Activated CD8-positive, alpha-beta T cell treated with anti-CD3 and anti-CD28 coated beads, Interleukin-2, amount 10 ng/mL, durations not matched to agents 7 days and 5 days (primary cell): ENCODE results near the gene MORN4. TPM values are rescaled to one million over a fixed set of nuclear protein-coding genes. Genes with fewer than 3 reads are reported as not detected.

Experiments
- ATAC-seq: fragments of 150-1000 bp; cut with Tn5 transposase; one replicate; pipeline ENCODE4 v1.10.0; 2021; ENCODE audit warnings: moderate library complexity
- CTCF ChIA-PET: fragments of 350-600 bp; sonication (Branson Sonifier 250); formaldehyde crosslinking; loops from one replicate; lab custom pipeline; 2021; ENCODE audit warnings: antibody characterized with exemption; lab: Charles Lee
- POLR2A ChIA-PET: fragments of 350-600 bp; sonication (Branson Sonifier 250); formaldehyde crosslinking; loops from one replicate; lab custom pipeline; 2021; ENCODE audit warnings: antibody characterized with exemption; lab: Charles Lee
- DNase-seq: peaks from one replicate; pipeline ENCODE4 v3.0.0-alpha.2; 2020
- H3K27ac Mint-ChIP-seq: one replicate; pipeline ENCODE4 v1.8.0; 2021; ENCODE audit warnings: mild to moderate bottlenecking, mixed read lengths
- H3K27me3 Mint-ChIP-seq: one replicate; pipeline ENCODE4 v1.8.0; 2021; ENCODE audit warnings: low read depth, mixed read lengths
- H3K36me3 Mint-ChIP-seq: one replicate; pipeline ENCODE4 v1.8.0; 2021; ENCODE audit warnings: low read depth, mixed read lengths
- H3K4me1 Mint-ChIP-seq: one replicate; pipeline ENCODE4 v1.8.0; 2021; ENCODE audit warnings: low read depth, mixed read lengths
- H3K4me3 Mint-ChIP-seq: one replicate; pipeline ENCODE4 v1.8.0; 2021; ENCODE audit warnings: mild to moderate bottlenecking, mixed read lengths
- H3K9me3 Mint-ChIP-seq: one replicate; pipeline ENCODE4 v1.8.0; 2022; ENCODE audit warnings: mixed read lengths; ENCODE audit not compliant: insufficient read depth
- total RNA-seq, 2 experiments: library from RNA; stranded (reverse); gene quantifications; one replicate each; pipeline ENCODE4 v1.2.3, GENCODE V29; 2021

Gene MORN4
- 1 to 10 TPM; 1.1 to 1.2 TPM for total RNA-seq

DNA sequence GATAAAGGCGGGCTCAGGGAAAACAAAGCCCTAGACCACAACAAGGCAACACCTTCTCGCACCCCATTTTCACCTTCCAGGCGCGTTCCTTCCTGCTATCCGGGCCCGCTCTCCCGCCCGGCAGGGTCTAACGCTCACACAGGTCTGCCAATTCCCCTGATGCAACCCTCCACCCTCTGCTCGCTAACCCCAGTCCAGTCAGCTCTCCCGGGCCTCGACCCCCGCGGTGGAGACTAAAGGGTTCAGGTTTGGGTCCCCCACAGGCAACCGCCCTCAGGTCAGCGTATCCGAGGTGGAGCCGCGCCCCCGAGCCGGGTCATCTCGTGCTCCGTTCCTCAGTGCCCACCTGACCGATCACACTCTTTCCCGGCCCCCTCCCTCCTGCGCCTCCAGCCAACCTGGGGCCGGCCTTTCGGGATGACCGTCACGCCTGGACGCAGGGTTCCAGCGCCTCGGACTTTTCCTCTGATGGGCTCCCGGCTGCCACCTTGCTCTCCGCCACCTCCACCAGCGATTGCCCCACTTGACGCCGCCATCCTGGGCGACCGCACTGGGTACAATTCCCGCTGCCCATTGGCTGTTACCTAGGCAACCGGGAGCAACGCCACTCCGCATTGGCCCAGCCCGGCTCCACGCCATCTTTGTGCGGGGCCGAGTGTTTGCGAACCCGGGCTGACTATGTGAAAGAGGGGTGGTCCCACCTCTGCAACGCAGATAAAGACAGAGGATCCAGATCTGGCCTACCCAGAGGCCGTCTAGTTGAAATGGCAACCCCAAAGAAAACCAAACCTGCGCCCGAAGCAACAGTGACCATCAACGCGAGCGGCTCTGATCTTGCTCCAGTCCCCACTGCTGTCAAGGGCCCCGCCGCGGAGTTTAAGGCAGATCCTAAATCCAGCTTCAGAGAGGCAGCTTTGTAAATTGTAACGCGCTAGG, at the start of gene MORN4:
MORN4 (minus strand) TSS at position 552 of the 936 bp plus-strand sequence. CDS start 13,847 bp downstream, outside the sequence.
- peak within 1 kb of the TSS; percentile 88 for H3K27ac Mint-ChIP-seq
- ATAC-seq (peak; percentile 99), DNase-seq (peak; percentile 93)
- peak within 1 kb of the TSS; percentile 98 for H3K4me3 Mint-ChIP-seq
- peaks cover 20% of the 10 kb centered on the region for H3K4me1 Mint-ChIP-seq
- no peaks in the 10 kb centered on the region for H3K27me3 Mint-ChIP-seq
- no peaks in the 10 kb centered on the region for H3K36me3 Mint-ChIP-seq
- ChIA-PET POLR2A (no interaction called here), CTCF (no interaction called here)
- no peaks in the 10 kb centered on the region for H3K9me3 Mint-ChIP-seq

- Mint-ChIP-seq H3K4me3 (no peak overlapping the region), H3K27me3 (no peaks in the 10 kb centered on the region), H3K9me3 (no peaks in the 10 kb centered on the region), H3K4me1 (peaks cover 13% of the 10 kb centered on the region), H3K36me3 (no peaks in the 10 kb centered on the region), H3K27ac (no peak overlapping the region)
- POLR2A ChIA-PET: no interaction called here
- ATAC-seq (no peak), DNase-seq (no peak)
- CTCF ChIA-PET: interaction anchor here (0.7 kb wide), 1 partner anchor 110 kb away, joined by 3 read pairs; no protein-coding TSS in a partner anchor
Measured at GRCh38 chr10:97682042-97682441, 48.7 kb upstream of the MORN4 start.

DNA sequence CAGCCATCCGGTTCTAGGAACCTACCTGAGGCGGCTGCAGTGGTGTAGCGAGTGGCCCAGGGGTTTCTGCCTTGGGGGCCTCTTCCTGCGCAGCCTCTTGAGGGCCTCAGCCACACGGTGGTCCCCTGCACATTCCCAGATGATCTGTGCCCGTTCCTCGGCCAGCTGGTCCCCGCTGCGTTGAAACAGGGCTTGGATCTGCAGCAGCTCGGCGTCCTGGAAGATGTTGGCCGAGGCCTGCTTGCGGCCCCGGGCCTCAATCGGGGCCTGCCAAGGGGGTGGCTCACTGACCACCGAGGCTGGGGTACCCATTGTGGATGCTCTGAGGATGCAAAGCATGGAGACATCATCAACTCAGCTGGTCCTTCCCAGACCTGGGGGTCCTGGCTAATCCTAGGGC, 46.3 kb upstream of the MORN4 start:
- no peak for ATAC-seq
- POLR2A ChIA-PET: no interaction called here

GRCh38 chr10:97676770-97677581, 43.7 kb upstream of the MORN4 start:
- peaks cover 23% of the 10 kb centered on the region for H3K4me1 Mint-ChIP-seq
- ChIA-PET CTCF (interaction anchor here (0.6 to 6.9 kb wide), 15 partner anchors 8 to 192 kb away, joined by 3 to 52 read pairs (median 4); partner anchors contain the start of genes AVPI1 and ZFYVE27), POLR2A (interaction anchor here (0.6 to 1.3 kb wide), 2 partner anchors 10 to 271 kb away, joined by 3 to 6 read pairs; partner anchors contain the start of gene AVPI1)
- no peaks in the 10 kb centered on the region for H3K9me3 Mint-ChIP-seq
- no peak overlapping the region for H3K4me3 Mint-ChIP-seq
- peak; percentile 58 for DNase-seq
- H3K27ac Mint-ChIP-seq: no peak overlapping the region
- ATAC-seq: peak; percentile 82
- peaks cover 14% of the 10 kb centered on the region for H3K36me3 Mint-ChIP-seq
- H3K27me3 Mint-ChIP-seq: no peaks in the 10 kb centered on the region

More for the DNA sequence above, 46.3 kb upstream of the MORN4 start:
- no peak overlapping the region for H3K27ac Mint-ChIP-seq
- H3K4me3 Mint-ChIP-seq: no peak overlapping the region
- no peaks in the 10 kb centered on the region for H3K27me3 Mint-ChIP-seq
- peaks cover 6% of the 10 kb centered on the region for H3K36me3 Mint-ChIP-seq
- H3K9me3 Mint-ChIP-seq: no peaks in the 10 kb centered on the region
- H3K4me1 Mint-ChIP-seq: peaks cover 12% of the 10 kb centered on the region
- CTCF ChIA-PET: interaction anchor here (1.2 to 6.9 kb wide), 4 partner anchors 9 to 53 kb away, joined by 3 to 43 read pairs (median 4); no protein-coding TSS in a partner anchor
- no peak for DNase-seq

DNA sequence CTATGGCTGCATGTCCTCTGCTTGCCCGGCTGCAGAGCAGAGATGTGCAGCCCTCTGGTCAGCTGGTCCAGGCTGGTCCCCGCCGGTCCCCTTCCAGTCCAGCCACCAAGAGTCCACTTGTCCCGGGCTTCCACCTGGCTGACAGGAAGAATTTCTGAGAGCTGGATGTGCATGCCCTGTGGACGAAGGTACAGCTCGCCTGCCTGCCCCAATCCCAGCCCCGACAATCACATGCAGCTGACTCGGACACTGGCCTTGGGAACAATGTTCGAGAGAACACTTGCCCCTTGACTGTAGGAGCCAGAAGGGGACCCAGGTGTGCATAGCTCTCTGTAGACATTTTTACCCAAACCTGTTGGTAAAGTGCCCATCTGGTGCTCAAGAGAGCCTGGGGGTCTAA, 41.9 kb upstream of the MORN4 start:
- CTCF ChIA-PET: interaction anchor here (1.4 to 6.9 kb wide), 5 partner anchors 11 to 56 kb away, joined by 3 to 52 read pairs (median 11); partner anchors contain the start of genes AVPI1 and PI4K2A
- no peaks in the 10 kb centered on the region for H3K27me3 Mint-ChIP-seq
- no peaks in the 10 kb centered on the region for H3K9me3 Mint-ChIP-seq
- H3K4me1 Mint-ChIP-seq: peaks cover 23% of the 10 kb centered on the region
- H3K36me3 Mint-ChIP-seq: peaks cover 16% of the 10 kb centered on the region
- DNase-seq (no peak), ATAC-seq (no peak)
- no peak overlapping the region for H3K27ac Mint-ChIP-seq
- no peak overlapping the region for H3K4me3 Mint-ChIP-seq
- POLR2A ChIA-PET: interaction anchor here (1.3 kb wide), 1 partner anchor 12 kb away, joined by 6 read pairs; the partner anchor contains the start of gene AVPI1

DNA sequence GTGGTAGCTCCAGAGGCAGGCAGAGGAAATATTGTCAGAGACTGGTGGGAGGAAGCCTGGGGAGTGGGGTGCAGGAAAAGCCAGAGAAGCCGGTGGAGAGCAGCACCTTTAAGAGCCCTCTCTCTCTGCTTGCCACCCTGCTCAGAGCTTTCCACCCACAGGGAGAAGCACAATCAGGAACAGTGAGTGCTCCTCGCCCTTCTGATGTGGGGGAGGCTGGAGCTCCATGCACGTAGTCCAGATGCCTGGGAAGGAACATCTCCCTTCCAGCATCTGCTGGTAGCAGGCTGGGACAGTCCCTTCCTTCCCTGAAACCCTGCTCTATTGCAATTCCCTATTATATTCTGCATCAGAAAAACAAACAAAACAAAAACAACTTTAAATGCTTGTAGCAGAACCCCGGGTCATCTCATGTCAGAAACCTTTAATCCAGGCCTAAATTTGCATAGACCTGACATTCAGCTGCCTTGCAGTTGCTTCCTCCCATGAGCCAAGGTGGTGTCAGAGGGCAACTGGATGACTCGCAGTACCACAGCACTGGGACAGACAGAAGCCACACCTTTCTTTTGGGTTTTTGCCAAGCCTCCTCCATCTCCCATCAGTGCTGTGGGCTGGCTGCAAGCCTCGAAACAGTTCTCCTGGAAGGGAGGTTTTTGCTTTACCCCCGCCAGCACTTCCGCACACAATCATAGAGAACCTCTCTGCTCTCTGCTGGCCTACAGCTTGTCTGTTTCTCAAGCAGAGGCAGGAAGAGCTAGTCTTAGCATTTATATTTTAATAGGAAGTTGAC, 40.6 kb upstream of the MORN4 start:
- ChIA-PET CTCF (interaction anchor here (1.2 to 5.2 kb wide), 3 partner anchors 13 to 57 kb away, joined by 3 to 52 read pairs (median 3); partner anchors contain the start of gene AVPI1), POLR2A (no interaction called here)
- H3K4me3 Mint-ChIP-seq: no peak overlapping the region
- H3K9me3 Mint-ChIP-seq: no peaks in the 10 kb centered on the region
- peaks cover 16% of the 10 kb centered on the region for H3K36me3 Mint-ChIP-seq
- peak overlapping the region; percentile 30 for H3K27ac Mint-ChIP-seq
- peak; percentile 28 for ATAC-seq
- H3K27me3 Mint-ChIP-seq: no peaks in the 10 kb centered on the region
- H3K4me1 Mint-ChIP-seq: peaks cover 23% of the 10 kb centered on the region
- peak; percentile 33 for DNase-seq

DNA sequence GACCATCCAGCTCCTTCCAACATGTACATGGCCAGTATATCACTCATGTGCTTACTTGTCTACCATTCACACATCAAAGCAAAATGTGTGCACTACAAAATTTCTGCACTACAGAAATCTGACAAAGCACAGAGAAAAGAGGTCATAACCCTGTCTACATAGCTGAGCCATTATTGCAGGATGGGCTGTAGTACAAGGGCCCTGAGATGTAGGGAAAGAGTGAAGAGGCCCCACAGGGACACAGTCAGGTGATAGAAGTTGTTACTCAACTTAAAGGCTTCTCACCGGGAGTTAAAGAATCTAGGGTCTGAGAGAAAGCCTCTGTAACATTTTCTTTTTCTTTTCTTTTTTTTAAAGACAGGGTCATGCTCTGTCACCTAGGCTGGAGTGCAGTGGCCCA, 36.3 kb upstream of the MORN4 start:
- no peak for ATAC-seq
- peaks cover 13% of the 10 kb centered on the region for H3K4me1 Mint-ChIP-seq
- CTCF ChIA-PET: interaction anchor here (0.7 to 1.8 kb wide), 4 partner anchors 8 to 97 kb away, joined by 3 to 4 read pairs (median 4); partner anchors contain the start of genes ANKRD2 and AVPI1
- POLR2A ChIA-PET: interaction anchor here (0.7 kb wide), 1 partner anchor 101 kb away, joined by 3 read pairs; no protein-coding TSS in a partner anchor
- no peaks in the 10 kb centered on the region for H3K9me3 Mint-ChIP-seq
- H3K27me3 Mint-ChIP-seq: no peaks in the 10 kb centered on the region
- H3K27ac Mint-ChIP-seq: no peak overlapping the region
- no peak for DNase-seq
- H3K4me3 Mint-ChIP-seq: no peak overlapping the region
- H3K36me3 Mint-ChIP-seq: peaks cover 25% of the 10 kb centered on the region

- Mint-ChIP-seq H3K27ac (no peak overlapping the region), H3K9me3 (no peaks in the 10 kb centered on the region), H3K4me1 (peaks cover 3% of the 10 kb centered on the region), H3K36me3 (peaks cover 22% of the 10 kb centered on the region), H3K27me3 (no peaks in the 10 kb centered on the region), H3K4me3 (no peak overlapping the region)
- ChIA-PET POLR2A (no interaction called here), CTCF (interaction anchor here (2.0 to 2.4 kb wide), 2 partner anchors 9 to 64 kb away, joined by 4 to 8 read pairs; no protein-coding TSS in a partner anchor)
- ATAC-seq (no peak), DNase-seq (no peak)
Measured at GRCh38 chr10:97667463-97667862, 34.2 kb upstream of the MORN4 start.

- POLR2A ChIA-PET: no interaction called here
- CTCF ChIA-PET: interaction anchor here (2.0 to 2.4 kb wide), 2 partner anchors 9 to 64 kb away, joined by 4 to 8 read pairs; no protein-coding TSS in a partner anchor
- DNase-seq (no peak), ATAC-seq (no peak)
- H3K4me3 Mint-ChIP-seq: no peak overlapping the region
- no peak overlapping the region for H3K27ac Mint-ChIP-seq
- no peaks in the 10 kb centered on the region for H3K9me3 Mint-ChIP-seq
- peaks cover 3% of the 10 kb centered on the region for H3K4me1 Mint-ChIP-seq
- no peaks in the 10 kb centered on the region for H3K27me3 Mint-ChIP-seq
- peaks cover 22% of the 10 kb centered on the region for H3K36me3 Mint-ChIP-seq
Measured at GRCh38 chr10:97666992-97667391, 33.7 kb upstream of the MORN4 start.

DNA sequence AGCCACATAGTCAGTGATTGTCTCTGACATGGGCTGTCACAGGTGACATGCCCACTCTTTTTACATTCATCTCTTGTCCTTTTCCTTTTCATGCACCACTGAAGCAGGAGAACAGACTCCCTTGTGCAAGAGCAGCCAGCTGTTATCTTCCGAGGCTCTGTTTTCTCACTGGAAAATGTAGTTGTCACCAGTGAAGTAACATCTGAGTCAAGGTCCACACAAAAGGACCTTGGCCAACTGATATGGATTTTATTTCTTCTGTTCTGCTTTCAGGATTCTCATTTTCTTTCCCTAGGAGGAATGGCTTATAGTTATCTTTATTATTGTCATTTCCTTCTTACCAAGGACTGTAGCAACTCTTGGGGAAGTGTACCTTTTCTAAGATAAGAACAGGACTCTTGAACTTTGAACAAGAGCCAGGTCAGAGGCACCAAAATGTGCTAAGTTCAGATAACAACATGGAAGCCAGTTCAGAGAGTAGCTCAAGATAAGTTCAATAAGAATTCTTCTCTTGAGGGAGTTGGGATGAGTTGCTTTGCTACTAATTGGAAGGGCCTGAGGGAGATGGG, 31.1 kb upstream of the MORN4 start:
- Mint-ChIP-seq H3K4me3 (no peak overlapping the region), H3K4me1 (peaks cover 3% of the 10 kb centered on the region), H3K9me3 (no peaks in the 10 kb centered on the region), H3K27ac (no peak overlapping the region), H3K27me3 (no peaks in the 10 kb centered on the region), H3K36me3 (peaks cover 22% of the 10 kb centered on the region)
- ATAC-seq (no peak), DNase-seq (no peak)
- POLR2A ChIA-PET: no interaction called here
- CTCF ChIA-PET: interaction anchor here (2.2 to 2.4 kb wide), 2 partner anchors 12 to 37 kb away, joined by 7 to 11 read pairs; no protein-coding TSS in a partner anchor
